IPS DF 4.7 (cell line): Measurements from ENCODE around the gene GLT8D1.
"Not testable (repeated sequence)": the region's sequence is repeated elsewhere in the genome, so short reads cannot be mapped to it uniquely, and the experiment has no call there.

Source experiments
- DNase-seq: peaks from one replicate; pipeline ENCODE4 v3.0.0-alpha.2; 2013; ENCODE audit warnings: low spot score; ENCODE audit errors: extremely low read depth

The GLT8D1 gene

GRCh38 chr3:52705688-52706686 is at the start of gene GLT8D1, which contains the start of gene SPCS1:
TSS of gene GLT8D1 (minus strand) at chr3:52705791. CDS start at chr3:52700460, 5,331 bp downstream.
TSS of gene SPCS1 (plus strand) at chr3:52706106. CDS start at chr3:52706247, 141 bp downstream.
- no peak for DNase-seq

- DNase-seq, result no peak
These were observed 48.8 kb upstream of the GLT8D1 start for GRCh38 chr3:52754373-52754772.

GRCh38 chr3:52752045-52752660 is 46.6 kb upstream of the GLT8D1 start:
- no peak for DNase-seq

- no peak for DNase-seq
These were observed 38.1 kb upstream of the GLT8D1 start for GRCh38 chr3:52743721-52744120.

- DNase-seq, result no peak
These were observed 37.6 kb upstream of the GLT8D1 start for GRCh38 chr3:52743152-52743551.

- DNase-seq, result no peak
These were observed 36.9 kb upstream of the GLT8D1 start for GRCh38 chr3:52742418-52743041.

- no peak for DNase-seq
These were observed 34.1 kb upstream of the GLT8D1 start for GRCh38 chr3:52739730-52740129.

GRCh38 chr3:52733256-52733891 is 27.8 kb upstream of the GLT8D1 start:
- no peak for DNase-seq

- no peak for DNase-seq
These were observed 26.0 kb upstream of the GLT8D1 start for GRCh38 chr3:52731590-52731989.

- DNase-seq, result no peak
These were observed 25.1 kb upstream of the GLT8D1 start for GRCh38 chr3:52730681-52731080.

GRCh38 chr3:52728753-52729152 is 23.2 kb upstream of the GLT8D1 start:
- DNase-seq, result not testable (repeated sequence)

GRCh38 chr3:52724511-52724910 is 18.9 kb upstream of the GLT8D1 start:
- DNase-seq, result no peak

- no peak for DNase-seq
These were observed 18.3 kb upstream of the GLT8D1 start for GRCh38 chr3:52723935-52724334.

GRCh38 chr3:52722491-52722890 is 16.9 kb upstream of the GLT8D1 start:
- no peak for DNase-seq

- DNase-seq, result no peak
These were observed 16.1 kb upstream of the GLT8D1 start for GRCh38 chr3:52721730-52722008.

GRCh38 chr3:52721002-52721729 is 15.6 kb upstream of the GLT8D1 start:
- DNase-seq, result no peak

GRCh38 chr3:52719618-52720017 is 14.0 kb upstream of the GLT8D1 start:
- no peak for DNase-seq

GRCh38 chr3:52715714-52716305 is 10.2 kb upstream of the GLT8D1 start:
- no peak for DNase-seq

GRCh38 chr3:52714335-52715302 is 9.0 kb upstream of the GLT8D1 start:
- DNase-seq, result peak; percentile 79
